ENCODE measurements around the gene MUC7. TPM values are rescaled to one million over a fixed set of nuclear protein-coding genes. Genes with fewer than 3 reads are reported as not detected.

The MUC7 gene
- polyA plus RNA-seq, 10 donors, result not detected

Other genes with a start within 250 kb of the MUC7 start
- 1 to 10 TPM in 5 of 10 donors, under 1 TPM in 1, not detected in 4; 0.38 to 4.5 (median 2.4) TPM for gene FDCSP, start 246.1 kb upstream of the MUC7 start, polyA plus RNA-seq (ENCODE audit: insufficient read length in 10 of 10)
- not detected for gene CSN3, start 229.6 kb upstream of the MUC7 start, polyA plus RNA-seq (ENCODE audit: insufficient read length in 10 of 10)
- under 1 TPM in 1 of 10 donors, not detected in 9; 0.14 TPM for gene CABS1, start 137.2 kb upstream of the MUC7 start, polyA plus RNA-seq (ENCODE audit: insufficient read length in 10 of 10)
- gene SMR3A, start 111.4 kb upstream of the MUC7 start, polyA plus RNA-seq (ENCODE audit: insufficient read length in 10 of 10), result not detected
- gene SMR3B, start 89.1 kb upstream of the MUC7 start, polyA plus RNA-seq (ENCODE audit: insufficient read length in 10 of 10), result under 1 TPM in 1 of 10 donors, not detected in 9; 0.22 TPM
- gene OPRPN, start 74.3 kb upstream of the MUC7 start, polyA plus RNA-seq (ENCODE audit: insufficient read length in 10 of 10), result not detected
- gene AMTN, start 46.4 kb downstream of the MUC7 start, polyA plus RNA-seq (ENCODE audit: insufficient read length in 10 of 10), result not detected
- gene AMBN, start 120.1 kb downstream of the MUC7 start, polyA plus RNA-seq (ENCODE audit: insufficient read length in 10 of 10), result under 1 TPM in 1 of 10 donors, not detected in 9; 0.08 TPM
- 1 to 10 TPM; 1.1 to 3.7 (median 3.1) TPM for gene ENAM, start 156.5 kb downstream of the MUC7 start, polyA plus RNA-seq (ENCODE audit: insufficient read length in 10 of 10)
- gene JCHAIN, start 194.3 kb downstream of the MUC7 start, polyA plus RNA-seq (ENCODE audit: insufficient read length in 10 of 10), result 1 to 10 TPM in 9 of 10 donors, under 1 TPM in 1; 0.92 to 2.4 (median 1.5) TPM
- gene UTP3, start 216.3 kb downstream of the MUC7 start, polyA plus RNA-seq (ENCODE audit: insufficient read length in 10 of 10), result 10 to 100 TPM; 19.9 to 28.7 (median 22.6) TPM
- 100 to 1,000 TPM in 4 of 10 donors, 10 to 100 TPM in 6; 41.9 to 119 (median 66.0) TPM for gene RUFY3, start 249.8 kb downstream of the MUC7 start, polyA plus RNA-seq (ENCODE audit: insufficient read length in 10 of 10)